ENCODE results near the gene GOLGA1. TPM values are rescaled to one million over a fixed set of nuclear protein-coding genes. Genes with fewer than 3 reads are reported as not detected.

The GOLGA1 gene
- polyA plus RNA-seq, 1 donor (not counting 4 experiments of a cell fraction or from before 2014, with no cell fraction given) = 7.4 TPM

- Histone ChIP-seq H3K27ac (ENCODE audit: control insufficient read depth, insufficient read depth, low read length) (no peak overlapping the region), H3K4me3 (ENCODE audit: control insufficient read depth in 2 of 3, extremely low read depth in 1 of 3, insufficient read depth in 2 of 3, low read depth in 1 of 3, low read length in 3 of 3) (no peak overlapping the region)
These were observed 105.8 kb downstream of the GOLGA1 start for GRCh38 chr9:124835026-124835557.

GRCh38 chr9:124834591-124834990 is 106.3 kb downstream of the GOLGA1 start:
- no peak overlapping the region for H3K4me3 ChIP-seq (ENCODE audit: control insufficient read depth in 2 of 3, extremely low read depth in 1 of 3, insufficient read depth in 2 of 3, low read depth in 1 of 3, low read length in 3 of 3)
- peaks cover 22% of the 10 kb centered on the region for H3K4me1 ChIP-seq (ENCODE audit: control insufficient read depth, extremely low read depth, insufficient read depth, low read length)
- no peaks in the 10 kb centered on the region for H3K9me1 ChIP-seq (ENCODE audit: control insufficient read depth, extremely low read depth, insufficient read depth, low read length)
- peak overlapping the region; percentile 31 for H3K9ac ChIP-seq (ENCODE audit: control insufficient read depth, extremely low read depth, insufficient read depth, low read length)
- dilution Hi-C loops (cut with MboI; ENCODE audit: extremely low pct_ligation_motif_present, low sequenced_read_pairs) = no loop called here
- no peak for TF ChIP-seq CTCF (optimal IDR thresholded peaks at IDR 0.05 in 1 of 3, IDR thresholded peaks at IDR 0.05 in 1 of 3, conservative IDR thresholded peaks at IDR 0.05 in 1 of 3; ENCODE audit: extremely low read depth in 1 of 3, insufficient read depth in 2 of 3, low read length in 3 of 3)
- H3K9me3 ChIP-seq (ENCODE audit: control insufficient read depth, low read depth, low read length) = no peaks in the 10 kb centered on the region
- no peaks in the 10 kb centered on the region for H4K20me1 ChIP-seq (ENCODE audit: control insufficient read depth, extremely low read depth, insufficient read depth, low read length)
- H3K27ac ChIP-seq (ENCODE audit: control insufficient read depth, insufficient read depth, low read length) = no peak overlapping the region
- peak overlapping the region; percentile 58 for H3K4me2 ChIP-seq (ENCODE audit: control insufficient read depth, extremely low read depth, insufficient read depth, low read depth, low read length)
- H3K79me2 ChIP-seq (ENCODE audit: control insufficient read depth, insufficient read depth, low read length) = no peaks in the 10 kb centered on the region
- no peaks in the 10 kb centered on the region for H3K36me3 ChIP-seq (ENCODE audit: control insufficient read depth in 2 of 2, extremely low read depth in 1 of 2, insufficient read depth in 2 of 2, low read length in 2 of 2)
- FAIRE-seq (peak; percentile 94), DNase-seq (ENCODE audit: low read depth, low spot score) (peak; percentile 96)
- H3K27me3 ChIP-seq (ENCODE audit: control insufficient read depth, extremely low read depth, insufficient read depth, low read length) = no peaks in the 10 kb centered on the region
- no peak overlapping the region for H2AFZ ChIP-seq (ENCODE audit: control insufficient read depth, low read length)

More at GRCh38 chr9:124835026-124835557, 105.8 kb downstream of the GOLGA1 start:
- Histone ChIP-seq H3K27me3 (ENCODE audit: control insufficient read depth, extremely low read depth, insufficient read depth, low read length) (no peaks in the 10 kb centered on the region), H3K4me2 (ENCODE audit: control insufficient read depth, extremely low read depth, insufficient read depth, low read depth, low read length) (peak overlapping the region; percentile 58), H4K20me1 (ENCODE audit: control insufficient read depth, extremely low read depth, insufficient read depth, low read length) (no peaks in the 10 kb centered on the region), H3K36me3 (ENCODE audit: control insufficient read depth in 2 of 2, extremely low read depth in 1 of 2, insufficient read depth in 2 of 2, low read length in 2 of 2) (no peaks in the 10 kb centered on the region), H3K9me1 (ENCODE audit: control insufficient read depth, extremely low read depth, insufficient read depth, low read length) (no peaks in the 10 kb centered on the region), H3K9ac (ENCODE audit: control insufficient read depth, extremely low read depth, insufficient read depth, low read length) (no peak overlapping the region), H3K4me1 (ENCODE audit: control insufficient read depth, extremely low read depth, insufficient read depth, low read length) (peaks cover 22% of the 10 kb centered on the region), H3K9me3 (ENCODE audit: control insufficient read depth, low read depth, low read length) (no peaks in the 10 kb centered on the region), H2AFZ (ENCODE audit: control insufficient read depth, low read length) (no peak overlapping the region), H3K79me2 (ENCODE audit: control insufficient read depth, insufficient read depth, low read length) (no peaks in the 10 kb centered on the region)
- TF ChIP-seq EZH2 (IDR thresholded peaks at IDR 0.05; ENCODE audit: low read length) (no peak), CTCF (optimal IDR thresholded peaks at IDR 0.05 in 1 of 3, IDR thresholded peaks at IDR 0.05 in 1 of 3, conservative IDR thresholded peaks at IDR 0.05 in 1 of 3; ENCODE audit: extremely low read depth in 1 of 3, insufficient read depth in 2 of 3, low read length in 3 of 3) (no peak)
- FAIRE-seq (no peak), DNase-seq (ENCODE audit: low read depth, low spot score) (no peak)
- dilution Hi-C loops (cut with MboI; ENCODE audit: extremely low pct_ligation_motif_present, low sequenced_read_pairs) = no loop called here
